GM18499 (cell line): ENCODE measurements around the gene SLC29A3.

Experiments used
- ATAC-seq: cut with Tn5 transposase; IDR thresholded peaks from one replicate; pipeline ENCODE4 v1.9.1; 2021; ENCODE audit warnings: moderate number of reproducible peaks; ENCODE audit not compliant: insufficient read depth, unreplicated experiment

SLC29A3 gene

GRCh38 chr10:71401056-71401455 lies 82.0 kb downstream of the SLC29A3 start:
- ATAC-seq: no peak

- ATAC-seq: no peak
Observed at GRCh38 chr10:71402005-71402404, 82.9 kb downstream of the SLC29A3 start.

DNA sequence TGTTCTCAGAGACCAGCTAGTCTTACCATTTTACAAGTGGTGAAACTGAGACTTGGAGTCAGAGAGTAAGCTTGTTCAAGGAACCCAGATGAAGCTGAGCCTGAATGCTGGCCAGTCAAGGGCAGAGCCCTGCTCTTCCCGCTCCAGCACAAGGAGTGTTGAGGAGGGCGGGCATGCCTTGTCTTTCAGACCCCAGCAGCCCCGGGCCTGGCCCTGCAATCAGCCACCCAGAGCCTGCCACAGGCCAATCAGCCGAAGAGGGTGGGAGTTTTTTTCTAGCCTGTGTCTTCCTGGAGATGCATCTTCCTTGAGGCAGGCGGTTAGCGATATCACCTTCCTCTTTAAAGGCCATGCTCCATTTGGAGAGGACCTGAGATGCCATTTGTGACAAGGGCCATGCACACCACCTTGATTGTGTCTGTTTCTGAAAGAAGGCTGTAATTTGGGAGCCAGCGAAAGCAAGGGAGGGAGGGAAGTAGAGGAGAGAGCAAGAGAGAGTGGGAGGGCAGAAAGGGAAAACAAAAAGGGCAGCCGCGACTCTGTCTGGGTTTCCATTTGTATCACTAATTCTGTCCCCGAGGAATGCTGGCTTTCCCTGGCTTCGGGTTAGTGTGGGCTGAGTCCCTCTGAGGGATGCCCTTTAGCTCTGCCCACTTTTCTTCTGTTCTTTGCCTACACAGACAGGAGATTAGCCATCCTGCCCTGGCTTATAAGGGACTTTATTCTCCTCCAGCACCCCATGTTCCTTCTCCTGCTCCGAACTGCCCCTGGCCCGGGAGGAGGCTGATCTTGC lies 85.6 kb downstream of the SLC29A3 start:
- no peak for ATAC-seq

- ATAC-seq: no peak
Observed at GRCh38 chr10:71406878-71407277, 87.8 kb downstream of the SLC29A3 start.

DNA sequence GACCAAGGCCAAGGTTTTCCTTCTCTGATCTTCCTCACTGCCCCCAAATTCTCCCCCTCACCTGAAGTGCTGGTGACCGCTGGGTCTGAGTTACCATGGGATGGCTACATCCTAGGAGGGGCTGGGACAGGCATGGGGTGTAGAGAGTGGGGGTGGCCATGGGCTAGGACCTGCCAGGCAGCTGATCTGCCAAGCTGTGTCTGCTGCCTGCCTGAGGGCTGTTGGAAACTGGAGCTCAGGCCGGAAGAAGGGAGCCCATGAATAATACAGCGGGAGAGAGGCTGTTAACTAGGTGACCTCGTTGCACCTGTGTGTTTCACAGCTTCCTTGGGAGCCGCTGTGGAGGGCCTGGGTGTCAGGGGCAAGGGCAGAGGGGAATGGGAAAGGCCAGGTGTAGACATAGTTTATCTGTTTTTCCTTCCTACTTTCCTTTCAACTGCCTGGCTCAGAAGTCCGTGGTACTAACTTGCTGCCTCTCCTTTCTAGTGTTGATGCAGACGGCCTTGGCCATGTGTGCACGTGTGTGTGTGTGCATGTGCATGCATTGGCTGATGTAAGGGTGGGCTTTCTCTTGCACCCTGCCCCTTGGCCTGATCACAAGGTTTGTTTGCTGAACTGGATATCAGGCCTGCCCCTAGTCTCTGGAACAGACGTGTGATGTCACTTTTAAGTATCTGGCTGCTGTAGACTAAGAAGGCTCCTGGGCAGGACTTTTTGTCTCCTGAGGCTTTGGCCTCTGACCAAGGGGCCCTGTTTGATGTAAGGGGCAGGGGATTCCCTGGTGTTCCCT lies 89.6 kb downstream of the SLC29A3 start:
- ATAC-seq: no peak

GRCh38 chr10:71409516-71410104 lies 90.6 kb downstream of the SLC29A3 start:
- ATAC-seq: no peak
